Dermis microvascular lymphatic vessel endothelial cell (primary cell): ENCODE results near the gene WDFY4. TPM values are rescaled to one million over a fixed set of nuclear protein-coding genes. Genes with fewer than 3 reads are reported as not detected.

Experiments used
- DNase-seq, 2 donors: peaks; one replicate each; pipeline versions ENCODE4 v3.0.0 to v3.0.0-alpha.2; 2010; ENCODE audit warnings: low read depth in 2 of 2
- total RNA-seq: library from RNA; depleted of rRNA; stranded (reverse); fragments of >200 nt; gene quantifications from 2 replicates; pipeline ENCODE4 v1.2.1, GENCODE V29; 2014

The WDFY4 gene
- total RNA-seq, 1 donor from 2014 or later: under 0.01 TPM

DNA sequence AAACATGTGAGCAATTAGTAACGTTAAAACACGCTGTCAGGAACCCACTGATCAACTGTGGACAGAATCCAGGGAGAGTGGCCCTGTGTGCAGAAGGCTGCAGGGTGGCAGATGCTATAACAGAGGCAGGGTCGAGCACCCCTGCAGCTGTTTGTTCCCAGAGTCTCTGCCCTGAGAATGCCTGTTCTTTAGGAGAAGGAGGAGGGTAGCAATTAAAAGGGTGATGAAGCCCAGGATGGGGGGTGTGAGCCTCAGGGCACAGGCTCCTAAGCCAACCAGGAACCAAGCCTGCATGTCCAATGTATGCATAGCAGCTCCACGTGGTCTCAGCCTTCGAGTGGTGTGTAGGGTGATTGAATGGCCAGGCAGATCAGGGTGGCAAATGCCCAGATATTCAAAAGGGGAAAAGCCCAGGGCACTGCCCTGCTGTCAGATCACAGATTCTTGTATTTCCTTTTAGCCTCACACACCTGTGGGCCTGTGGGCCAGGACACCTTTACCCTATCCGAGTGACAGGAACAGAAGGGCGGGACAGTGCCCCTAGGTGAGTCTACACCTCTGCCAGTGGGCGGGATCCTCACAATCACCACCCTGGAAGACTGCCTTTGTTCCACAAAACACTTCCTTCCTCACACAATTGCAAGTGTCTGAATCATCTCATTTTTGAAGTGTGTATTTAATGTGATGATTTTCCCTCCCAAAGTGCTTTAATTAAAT lies 7.3 kb downstream of the WDFY4 start:
- no peak for DNase-seq

DNA sequence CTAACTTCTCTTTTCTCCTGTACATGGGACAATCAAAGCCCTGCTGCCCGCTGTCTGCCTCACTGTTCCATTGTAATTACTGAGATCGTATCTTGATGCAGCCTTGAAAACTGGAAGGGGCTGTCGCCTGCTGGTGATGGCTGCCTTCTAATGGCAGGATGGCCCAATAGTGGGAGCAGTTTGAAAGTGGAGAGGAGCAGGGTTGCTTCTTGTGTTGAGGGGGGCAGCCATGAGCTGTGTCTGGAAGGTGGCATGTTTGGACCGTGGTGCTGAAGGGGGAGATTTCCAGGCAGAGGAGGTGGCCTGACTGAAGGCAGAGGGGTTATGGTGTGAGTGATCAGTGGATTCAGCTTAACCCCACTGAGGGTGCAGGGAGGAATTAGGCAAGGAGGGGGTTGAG lies 8.1 kb downstream of the WDFY4 start:
- no peak for DNase-seq

DNA sequence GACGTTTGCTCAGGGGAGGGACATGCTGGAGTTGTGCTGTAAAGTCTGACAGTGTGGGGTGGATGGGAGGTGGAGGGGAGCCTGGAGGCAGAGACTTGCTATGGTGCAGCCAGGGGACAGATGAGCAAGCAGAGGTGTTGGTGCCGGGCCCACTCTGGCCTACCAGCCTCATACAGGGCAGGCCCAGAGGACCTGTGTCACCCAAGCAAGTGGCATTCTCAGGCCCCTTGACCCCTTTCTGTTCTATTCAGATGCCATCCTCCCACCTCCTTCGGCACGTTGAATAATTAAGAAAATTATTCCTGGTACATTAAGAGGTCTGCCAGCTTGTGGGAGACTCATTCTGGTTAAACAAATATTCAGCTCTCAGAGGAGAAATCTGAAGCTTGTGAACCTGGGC lies 8.5 kb downstream of the WDFY4 start:
- no peak for DNase-seq

DNA sequence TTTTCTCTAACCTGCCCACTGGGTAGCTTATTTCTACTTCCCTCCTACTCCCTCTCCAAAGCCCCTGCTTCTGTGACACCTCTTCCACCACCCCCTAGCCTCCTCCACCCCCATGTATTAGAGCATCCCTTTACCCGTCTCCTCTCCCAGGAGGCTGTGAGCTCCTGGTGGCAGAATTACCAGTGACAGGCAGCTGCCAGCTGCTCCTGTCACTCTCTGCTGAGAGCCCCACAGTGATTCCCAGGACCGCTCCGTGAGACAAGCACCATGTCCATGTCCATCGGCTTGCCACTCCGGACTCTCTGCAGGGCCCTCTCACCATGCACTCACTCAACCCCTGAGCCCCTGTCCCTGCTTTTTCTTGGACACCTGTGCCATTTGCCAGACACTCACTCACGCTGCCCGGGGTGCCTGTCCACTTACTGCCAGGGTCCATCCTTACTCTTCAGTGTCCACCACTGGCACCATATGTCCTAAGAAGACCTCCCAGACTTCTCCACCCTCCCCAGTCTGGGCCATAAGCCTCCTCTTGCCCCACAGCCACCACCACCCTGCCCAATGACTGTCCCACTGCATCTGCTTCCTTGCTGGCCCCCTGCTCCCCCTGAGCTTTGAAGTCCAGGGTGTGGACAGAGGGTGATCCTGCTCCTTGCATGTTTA lies 9.8 kb downstream of the WDFY4 start:
- no peak for DNase-seq

DNA sequence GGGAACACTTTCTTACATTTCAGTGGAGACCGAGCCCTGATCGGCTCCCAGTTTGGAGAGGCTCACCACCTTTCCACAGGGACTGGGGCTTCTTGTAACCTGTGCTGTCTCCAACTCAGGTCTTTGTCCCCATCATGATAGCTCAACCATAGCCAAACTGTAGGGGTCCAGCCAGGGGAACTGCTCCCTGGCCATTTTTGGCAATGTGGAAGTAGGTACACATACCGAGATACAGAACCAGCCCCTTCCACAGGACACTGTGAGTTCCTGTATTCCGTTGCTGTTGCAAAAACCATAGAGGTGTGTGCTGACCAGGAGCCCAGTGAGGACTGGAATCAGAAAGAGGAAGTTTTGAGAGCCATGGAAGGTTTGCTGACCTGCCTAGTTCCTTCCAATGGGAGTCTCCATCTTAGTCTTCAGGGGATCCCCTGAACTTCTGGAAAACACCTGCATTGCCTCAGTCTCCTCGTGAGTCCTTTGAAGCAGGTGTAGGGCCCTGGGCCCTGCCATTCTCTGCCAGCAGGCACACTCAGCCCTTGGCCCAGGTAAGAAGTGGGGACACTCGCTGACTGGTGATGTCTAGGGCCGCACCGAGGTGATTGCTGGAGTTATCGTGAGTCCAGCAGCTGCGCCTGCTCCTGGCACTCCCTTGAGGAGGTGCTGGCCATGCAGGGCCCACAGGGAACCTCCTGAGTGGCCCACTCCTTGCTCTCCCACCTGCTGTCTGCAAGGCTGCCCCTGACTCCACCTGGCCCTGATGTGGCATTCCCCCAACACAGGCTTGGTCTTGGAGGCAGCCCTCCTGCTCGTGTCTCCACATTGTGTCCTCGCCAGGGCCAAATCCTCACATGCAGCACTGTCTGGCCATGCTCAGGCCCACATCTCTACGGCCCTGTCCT lies 11.2 kb downstream of the WDFY4 start:
- no peak for DNase-seq

DNA sequence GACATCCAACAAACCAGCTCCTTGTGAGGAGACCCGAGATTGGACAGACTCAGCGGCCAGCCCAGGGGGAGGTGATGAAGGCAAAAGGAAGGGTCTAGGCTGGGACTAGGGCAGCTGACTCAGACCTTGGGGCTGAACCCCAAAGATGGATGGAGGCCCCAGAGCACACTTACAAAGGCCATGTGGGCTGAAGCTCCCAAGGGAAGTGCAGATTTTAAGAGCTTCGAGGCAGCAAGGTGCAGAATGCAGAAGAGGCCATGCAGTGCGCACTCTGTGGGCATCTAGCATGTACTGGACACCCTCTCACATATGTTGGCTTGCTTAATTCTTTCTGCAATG lies 11.8 kb downstream of the WDFY4 start:
- no peak for DNase-seq

DNA sequence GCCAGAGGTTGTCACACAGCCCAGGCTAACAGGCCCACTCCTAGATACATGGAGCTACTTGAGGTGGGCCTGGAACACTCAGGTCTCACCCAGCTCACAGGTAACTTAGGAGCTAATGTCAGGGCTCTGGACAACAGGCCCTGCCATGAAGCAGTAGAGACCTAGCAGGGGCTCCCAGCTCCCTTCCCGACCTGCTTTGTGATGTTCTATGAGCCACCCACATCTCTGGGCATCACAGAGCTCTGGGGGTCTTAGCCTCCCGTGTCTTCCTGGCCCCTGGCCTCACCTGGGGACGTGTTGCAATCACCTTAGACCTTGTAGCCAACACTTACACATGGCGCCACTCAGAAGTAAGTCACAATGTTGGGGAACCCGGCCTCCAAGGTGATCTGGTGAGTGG lies 12.4 kb downstream of the WDFY4 start:
- DNase-seq: no peak

DNA sequence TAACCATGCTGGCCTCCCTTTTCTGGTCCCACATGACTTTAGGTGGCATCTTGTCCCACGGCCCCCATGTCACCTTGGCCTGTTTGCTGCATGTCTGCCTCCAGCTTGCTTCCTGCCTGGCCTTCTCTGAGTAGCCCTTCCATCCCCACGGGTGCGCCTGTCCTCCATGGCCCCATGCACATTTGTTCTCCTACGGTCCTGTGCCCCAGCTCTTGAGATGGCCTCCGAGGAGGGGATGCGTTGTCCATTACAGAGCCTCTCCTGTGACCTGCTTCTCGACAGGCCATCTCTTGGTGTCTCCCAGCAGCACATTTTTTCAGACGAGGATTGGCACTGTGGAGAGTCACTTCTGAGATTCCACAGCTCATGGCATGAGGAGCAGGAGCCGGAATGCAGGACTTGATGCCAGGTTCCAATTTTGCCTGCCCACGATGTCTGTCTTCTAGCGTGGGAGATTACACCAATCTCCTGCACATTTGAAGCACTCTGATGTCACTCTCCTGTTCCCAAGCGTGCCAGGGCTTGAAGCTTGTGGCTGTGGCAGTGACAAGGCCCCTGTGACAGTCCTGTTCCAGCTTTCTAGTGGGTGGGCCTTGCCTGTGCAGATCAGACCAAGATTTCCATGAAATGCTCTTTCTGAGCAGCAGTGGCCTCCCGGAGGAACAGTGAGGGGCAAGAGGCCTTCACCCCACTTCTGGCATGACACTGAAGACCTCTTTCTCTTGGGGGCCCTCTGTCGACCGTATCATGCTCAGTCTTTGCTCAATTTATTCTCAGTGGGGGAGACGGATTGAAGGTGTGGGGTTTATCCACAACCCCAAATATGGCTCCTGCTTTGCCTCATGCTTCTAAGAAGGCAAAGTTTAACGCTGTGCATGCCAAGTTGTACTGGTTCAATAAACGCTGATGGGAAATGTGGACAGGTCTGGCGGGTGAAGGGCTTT lies 13.4 kb downstream of the WDFY4 start:
- DNase-seq: no peak

DNA sequence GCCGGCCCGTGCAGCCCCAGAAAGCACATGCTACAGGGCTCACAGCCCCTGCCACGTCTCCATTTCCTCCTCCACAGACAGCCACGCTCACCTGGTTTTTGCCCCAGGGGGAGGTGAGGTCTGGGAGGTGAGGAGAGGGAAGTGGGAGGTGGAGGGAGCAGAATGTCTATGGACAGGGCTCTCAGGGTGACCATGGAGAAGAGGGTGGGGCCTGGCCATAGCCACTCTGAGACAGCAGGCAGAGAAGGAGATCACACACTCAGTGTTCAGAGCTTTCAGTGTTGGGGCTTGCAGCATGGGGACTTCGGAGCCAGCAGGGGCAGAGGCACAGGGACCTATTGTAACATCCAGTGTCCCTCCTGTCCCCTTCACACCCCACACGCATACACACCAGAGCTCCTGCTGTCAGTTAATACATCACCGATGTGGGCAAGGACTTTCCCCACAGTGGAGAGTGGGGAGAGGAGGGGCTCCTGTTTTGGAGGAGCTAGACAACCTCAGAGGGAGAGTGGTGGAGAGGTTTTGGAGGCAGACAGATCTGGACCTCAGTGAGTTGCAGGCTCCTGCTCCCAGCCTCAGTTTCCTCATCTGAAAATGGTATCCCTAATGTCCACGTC lies 14.4 kb downstream of the WDFY4 start:
- no peak for DNase-seq

DNA sequence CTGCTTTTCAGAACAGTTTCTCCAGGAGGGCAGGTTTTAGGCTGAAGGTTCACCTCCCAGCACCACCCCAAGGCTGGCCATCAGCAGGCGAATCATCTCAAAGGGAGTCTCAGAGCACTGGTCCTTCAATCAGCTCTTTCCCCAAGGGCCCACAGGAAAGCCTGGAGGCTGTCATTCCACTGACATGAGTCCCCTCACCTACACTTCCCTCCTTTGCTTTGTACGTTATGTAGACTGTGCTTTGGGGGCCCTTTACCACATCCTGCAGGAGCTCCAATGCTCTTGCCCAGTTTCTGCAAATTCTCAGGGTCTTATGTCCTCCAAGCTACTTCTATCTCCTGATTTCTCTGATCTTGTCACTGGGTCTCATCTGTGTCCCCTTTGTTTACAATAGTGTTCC lies 15.4 kb downstream of the WDFY4 start:
- DNase-seq: no peak

DNA sequence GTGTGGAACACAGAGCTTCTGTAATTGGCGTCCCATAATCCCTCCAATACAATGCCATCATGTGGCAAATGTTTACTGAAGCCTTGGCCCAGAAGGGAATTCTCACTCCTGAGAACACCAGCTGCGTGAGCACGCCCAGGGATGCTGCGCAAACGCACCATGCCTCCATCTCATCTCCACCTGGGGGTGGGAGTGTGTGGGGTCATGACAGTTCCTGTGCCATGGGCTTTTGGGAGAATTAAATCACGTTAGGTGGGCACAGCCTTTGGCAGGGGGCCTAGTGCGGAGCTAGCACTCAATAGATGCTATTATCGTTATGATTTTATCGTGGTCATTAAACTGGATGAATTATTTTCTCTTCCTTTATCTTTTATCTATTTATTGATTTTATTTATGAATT lies 15.8 kb downstream of the WDFY4 start:
- no peak for DNase-seq

DNA sequence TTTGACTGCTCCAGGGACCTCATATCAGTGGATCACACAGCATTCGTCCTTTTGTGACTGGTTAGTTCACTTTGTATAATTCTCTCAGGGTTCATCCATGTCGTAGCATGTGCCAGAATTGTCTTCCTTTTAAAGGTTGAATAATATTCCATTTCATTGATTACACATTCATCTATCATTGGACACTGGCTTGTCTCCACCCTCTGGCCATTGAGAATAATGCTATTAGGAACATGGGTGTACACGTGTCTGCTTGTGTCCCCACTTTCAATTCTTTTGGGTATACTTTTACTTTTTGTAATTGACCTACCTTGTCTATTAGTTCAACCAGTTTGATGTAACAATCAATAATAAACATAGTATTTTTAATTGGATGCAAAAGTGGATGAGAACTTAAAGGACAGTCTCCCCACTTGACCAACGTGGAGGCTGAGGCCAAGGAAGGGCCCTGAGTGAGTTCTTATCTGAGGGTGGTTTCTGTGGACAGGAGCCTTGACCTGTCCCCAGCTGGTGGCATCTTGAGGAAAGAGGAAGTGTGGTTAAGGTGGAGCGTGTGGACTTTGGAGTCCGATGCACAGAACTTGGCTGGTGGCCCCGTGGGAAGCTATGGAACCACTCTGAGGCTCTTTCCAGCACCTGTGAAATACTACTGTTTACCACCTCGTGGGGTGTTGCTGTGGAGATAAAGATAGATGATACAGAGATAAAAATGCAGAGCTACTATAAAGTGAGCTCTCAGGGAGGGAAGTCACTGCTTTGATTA lies 16.6 kb downstream of the WDFY4 start:
- no peak for DNase-seq

DNA sequence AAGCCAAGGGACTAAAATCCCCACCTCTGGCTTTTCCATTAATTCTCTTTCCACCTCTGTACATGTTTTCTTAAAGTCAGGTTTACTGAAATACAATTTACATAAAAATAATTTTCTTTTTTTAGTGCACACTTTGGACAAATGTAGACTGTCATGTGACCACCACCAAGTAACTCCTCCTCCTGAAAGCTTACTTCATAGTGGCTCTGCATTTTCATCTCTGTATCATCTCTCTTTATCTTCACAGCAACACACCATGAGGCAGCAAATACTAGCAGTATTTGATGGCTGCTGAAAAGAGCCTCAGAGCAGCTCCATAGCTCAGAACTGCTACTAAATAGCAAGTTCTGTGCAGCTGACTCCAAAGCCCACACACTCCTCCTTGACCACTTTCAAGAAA lies 17.3 kb downstream of the WDFY4 start:
- no peak for DNase-seq

DNA sequence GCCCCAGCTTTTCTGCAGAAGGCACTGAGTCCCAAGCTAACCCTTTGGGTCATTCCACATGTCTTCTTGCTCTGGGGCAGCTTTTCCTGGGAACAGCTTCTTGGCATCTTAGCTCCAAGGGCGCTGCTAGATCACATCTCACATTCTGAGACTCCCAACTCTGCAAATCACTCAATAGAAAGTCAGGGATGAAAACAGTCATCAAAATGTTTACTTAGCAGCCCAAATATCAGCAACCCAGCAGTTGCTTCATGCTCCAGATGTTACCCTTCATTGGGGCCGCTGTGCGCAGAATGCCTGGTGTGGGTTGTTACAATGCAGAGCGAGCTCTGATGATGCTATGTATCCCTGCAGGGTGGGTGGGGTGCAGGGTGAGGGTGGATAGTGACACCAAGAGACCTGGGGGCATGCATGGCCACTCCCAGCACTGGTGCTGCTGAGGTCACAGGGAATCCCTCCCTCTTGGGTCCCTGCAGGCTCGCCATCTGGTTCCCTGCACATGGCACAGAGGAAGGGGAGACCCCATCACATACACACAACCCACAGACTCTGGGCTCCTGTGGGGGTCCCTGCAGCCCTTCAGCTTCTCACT lies 19.0 kb downstream of the WDFY4 start:
- no peak for DNase-seq

DNA sequence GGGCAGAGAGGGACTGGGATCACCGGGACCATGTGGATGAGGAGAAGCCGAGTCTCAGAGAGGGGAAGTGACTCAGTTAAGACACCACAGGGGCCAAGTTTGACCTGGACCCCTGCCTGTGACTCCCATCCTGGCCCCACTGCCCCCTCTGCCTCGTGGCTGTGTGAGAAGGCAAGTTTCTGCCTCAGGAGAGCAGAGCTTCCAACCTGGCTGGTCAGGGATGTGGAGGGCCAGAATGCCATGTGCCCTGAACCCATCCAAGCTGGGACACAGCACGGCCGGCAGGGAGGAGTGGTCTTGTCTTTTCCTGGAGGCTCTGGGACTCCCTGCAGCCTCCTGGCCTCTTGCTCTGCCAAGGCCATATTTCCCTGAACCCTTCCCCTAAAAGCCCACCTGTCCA lies 19.5 kb downstream of the WDFY4 start:
- no peak for DNase-seq

DNA sequence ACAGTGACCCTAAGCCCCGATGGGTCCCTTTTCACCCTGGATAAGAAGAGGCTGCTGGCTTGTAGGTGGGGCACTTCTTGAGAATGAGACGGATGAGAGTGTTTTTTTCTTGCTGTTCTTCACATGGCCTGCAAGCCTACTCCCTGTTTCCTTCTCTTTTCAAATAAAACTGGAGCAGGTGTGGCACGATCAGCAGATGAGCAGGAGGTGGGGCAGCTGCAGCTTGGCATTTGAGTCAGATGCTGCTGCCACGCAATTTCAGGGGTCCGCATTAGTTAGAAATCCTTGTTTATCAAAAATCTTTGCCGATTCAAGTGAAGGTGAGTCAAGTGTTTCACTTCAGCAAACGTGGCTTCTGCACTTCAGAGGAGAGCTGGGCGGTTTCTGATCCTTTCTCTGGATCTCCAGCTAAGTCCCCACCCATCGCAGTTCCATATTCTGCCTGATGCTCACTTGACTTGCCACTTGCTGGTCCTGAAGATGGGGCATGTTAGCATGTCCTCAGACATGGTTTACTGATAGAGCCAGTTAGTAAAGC lies 20.8 kb downstream of the WDFY4 start:
- no peak for DNase-seq

DNA sequence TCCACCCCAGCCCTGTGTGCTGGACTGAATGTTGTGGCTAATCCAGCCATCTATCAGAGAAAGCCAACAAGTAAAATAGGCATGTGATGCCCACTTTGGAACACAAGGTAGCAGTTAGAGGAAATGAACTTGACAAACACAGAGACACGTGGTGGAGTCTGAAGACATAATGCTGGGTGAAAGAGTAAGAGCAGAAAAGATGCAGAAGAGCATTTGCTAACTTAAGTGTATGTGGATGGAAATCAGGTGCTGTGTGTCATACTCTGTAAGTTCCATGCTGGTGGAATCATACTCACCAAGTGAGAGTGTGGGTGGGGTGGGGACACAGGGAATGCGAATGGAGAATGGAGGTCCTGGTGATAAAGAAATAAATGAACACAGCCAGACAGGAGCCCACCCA lies 22.8 kb downstream of the WDFY4 start:
- no peak for DNase-seq

DNA sequence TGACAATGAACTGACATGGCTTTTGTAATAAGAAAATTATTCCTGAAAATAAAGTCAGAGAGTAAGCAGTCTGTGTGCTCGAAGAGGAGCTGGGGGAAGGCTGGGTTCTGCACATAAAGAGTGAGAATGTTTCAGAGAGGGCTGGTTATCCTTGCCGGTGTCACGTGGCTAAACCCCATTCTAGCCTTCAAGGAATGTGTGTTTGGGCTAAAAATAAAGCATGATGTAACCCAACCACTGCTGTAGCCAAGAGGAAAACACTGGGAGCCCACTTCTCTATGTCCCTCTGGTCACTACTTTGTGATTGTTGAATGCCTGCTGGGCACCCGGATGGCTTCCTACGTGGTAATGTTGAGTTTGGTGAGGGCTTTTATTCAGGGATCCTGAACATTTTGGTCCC lies 23.5 kb downstream of the WDFY4 start:
- DNase-seq: no peak

DNA sequence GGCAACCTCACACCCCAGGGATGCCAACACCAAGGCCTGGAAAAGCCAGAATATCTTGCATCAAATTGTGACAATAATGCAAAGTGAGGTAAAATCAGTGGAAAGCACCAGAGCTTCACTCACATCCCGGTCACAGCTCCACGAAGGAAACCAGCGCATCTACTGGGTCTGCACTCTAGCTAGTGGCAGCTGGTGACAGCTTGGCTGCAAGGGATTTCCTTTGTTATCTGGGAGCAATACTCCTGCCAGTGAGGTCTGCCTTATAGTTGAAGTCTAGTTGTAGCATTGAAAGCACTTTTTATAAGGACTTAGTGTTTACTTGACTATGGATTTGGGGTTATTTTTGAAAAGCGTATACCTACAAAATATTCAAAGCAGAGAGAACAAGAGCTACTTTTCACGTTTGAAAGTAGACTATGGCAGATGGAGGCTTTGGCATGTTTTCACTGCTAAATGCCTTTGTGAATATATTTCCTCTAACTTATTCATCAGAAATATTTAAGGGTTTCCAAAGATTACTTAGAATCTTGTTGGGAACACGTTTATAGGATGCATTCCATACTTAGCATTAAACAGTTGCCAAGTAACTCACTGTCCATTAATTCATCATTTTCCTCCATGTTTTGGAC lies 26.1 kb downstream of the WDFY4 start:
- no peak for DNase-seq
